GM13976 (cell line): ENCODE measurements around the gene RNF150.

Source experiments
- DNase-seq: peaks from one replicate; pipeline ENCODE4 v3.0.0; 2012; ENCODE audit warnings: low spot score
- CTCF ChIP-seq: IDR thresholded peaks from 2 replicates; pipeline ENCODE4 v1.5.1; 2012; ENCODE audit warnings: borderline replicate concordance, mild to moderate bottlenecking; ENCODE audit not compliant: insufficient read depth; ENCODE audit errors: extremely low read depth, missing control alignments, control extremely low read depth
- in situ Hi-C: fragments of 300-500 bp; cut with MboI; formaldehyde crosslinking; loops from one replicate; pipeline ENCODE4 v1.12.0; 2022; ENCODE audit warnings: low sequenced_read_pairs, mixed read lengths, inconsistent platforms; ENCODE audit not compliant: unreplicated experiment

The RNF150 gene

GRCh38 chr4:140930557-140930956, 202.7 kb downstream of the RNF150 start:
- in situ Hi-C loops = no loop called here
- no peak for DNase-seq
- TF ChIP-seq CTCF = no peak

GRCh38 chr4:140930011-140930410, 203.3 kb downstream of the RNF150 start:
- no peak for TF ChIP-seq CTCF
- in situ Hi-C loops = no loop called here
- DNase-seq = no peak

GRCh38 chr4:140928880-140929279, 204.4 kb downstream of the RNF150 start:
- DNase-seq = no peak
- no peak for TF ChIP-seq CTCF
- in situ Hi-C loops = no loop called here

- no peak for DNase-seq
These were observed 206.6 kb downstream of the RNF150 start for GRCh38 chr4:140926672-140927071.

GRCh38 chr4:140925417-140925816, 207.9 kb downstream of the RNF150 start:
- no peak for DNase-seq
- TF ChIP-seq CTCF = no peak
- in situ Hi-C loops = no loop called here

More at GRCh38 chr4:140926672-140927071, 206.6 kb downstream of the RNF150 start:
- in situ Hi-C loops = no loop called here
- TF ChIP-seq CTCF = no peak

GRCh38 chr4:140924761-140925392, 208.4 kb downstream of the RNF150 start:
- DNase-seq = no peak
- in situ Hi-C loops = no loop called here

More at GRCh38 chr4:140924761-140925392, 208.4 kb downstream of the RNF150 start:
- TF ChIP-seq CTCF = no peak
